ENCODE results near the gene GIMAP1. TPM values are rescaled to one million over a fixed set of nuclear protein-coding genes. Genes with fewer than 3 reads are reported as not detected.

The GIMAP1 gene
- total and polyA plus RNA-seq, 2 of the 8 experiments (the other 6 are each of a cell fraction or from before 2014, with no cell fraction given) = not detected

GRCh38 chr7:150754951-150755350, 38.5 kb downstream of the GIMAP1 start:
- no peak overlapping the region for H3K4me2 ChIP-seq (ENCODE audit: insufficient read depth in 1 of 2, low read depth in 2 of 2, low read length in 2 of 2)
- H3K79me2 ChIP-seq (ENCODE audit: control insufficient read depth in 1 of 2, insufficient read depth in 2 of 2, low read length in 2 of 2) = no peaks in the 10 kb centered on the region
- H3K79me1 ChIP-seq (ENCODE audit: low read depth, low read length) = no peaks in the 10 kb centered on the region
- H4K8ac ChIP-seq (ENCODE audit: extremely low read depth, insufficient read depth, low read length) = no peak overlapping the region
- H3K18ac ChIP-seq (ENCODE audit: extremely low read depth, low read length) = no peak overlapping the region
- FAIRE-seq (no peak), DNase-seq (ENCODE audit: low read depth in 1 of 2, low spot score in 2 of 2) (no peak)
- POLR2A ChIA-PET (ENCODE audit: partially characterized antibody) = no interaction called here
- H2AK5ac ChIP-seq (ENCODE audit: low read depth, low read length) = no peak overlapping the region
- H3K36me3 ChIP-seq (ENCODE audit: control insufficient read depth in 2 of 4, insufficient read depth in 4 of 4, low read length in 3 of 4) = no peaks in the 10 kb centered on the region
- H3K4ac ChIP-seq (replicated peaks; ENCODE audit: insufficient read length, low read depth, low read length) = no peak overlapping the region
- H2BK5ac ChIP-seq (ENCODE audit: low read depth, low read length) = no peak overlapping the region
- no peak overlapping the region for H3K27ac ChIP-seq (ENCODE audit: low read depth, low read length)
- no peaks in the 10 kb centered on the region for H3K9me3 ChIP-seq (ENCODE audit: insufficient read depth in 2 of 2, low read depth in 1 of 2, low read length in 1 of 2)
- H2AFZ ChIP-seq (ENCODE audit: low read length) = no peak overlapping the region
- no peak overlapping the region for H2BK120ac ChIP-seq (replicated peaks; ENCODE audit: low read depth, low read length)
- peaks cover 0 to 9% (median 3%) of the 10 kb centered on the region in 4 experiments; a peak in 3 of 7 replicates for H3K27me3 ChIP-seq (replicated peaks in 1 of 4; ENCODE audit: control insufficient read depth in 3 of 4, extremely low read depth in 1 of 4, insufficient read depth in 3 of 4, low read length in 3 of 4)
- no peaks in the 10 kb centered on the region for H3K23me2 ChIP-seq (ENCODE audit: low read depth, low read length)
- H4K91ac ChIP-seq (replicated peaks; ENCODE audit: insufficient read length, low read length) = no peak overlapping the region
- no peak overlapping the region for H3K56ac ChIP-seq (replicated peaks; ENCODE audit: insufficient read length, low read depth, low read length)
- no peak overlapping the region for H2BK15ac ChIP-seq (ENCODE audit: low read length)
- H3K4me1 ChIP-seq (replicated peaks in 1 of 4; ENCODE audit: control insufficient read depth in 3 of 4, insufficient read depth in 4 of 4, low read length in 3 of 4) = no peaks in the 10 kb centered on the region
- H2BK20ac ChIP-seq (ENCODE audit: low read length) = no peak overlapping the region
- CTCF ChIA-PET (ENCODE audit: partially characterized antibody) = interaction anchor here (0.6 to 1.5 kb wide), 10 partner anchors 11 to 469 kb away, joined by 3 to 8 read pairs (median 3); no protein-coding TSS in a partner anchor
- H4K5ac ChIP-seq (ENCODE audit: insufficient read length, low read depth, low read length) = no peak overlapping the region
- no peak overlapping the region for H3K9ac ChIP-seq (replicated peaks in 1 of 4; ENCODE audit: extremely low read depth in 1 of 4, low read depth in 3 of 4, low read length in 3 of 4)
- no peak overlapping the region for H3K23ac ChIP-seq (ENCODE audit: insufficient read length)
- no peak overlapping the region for H2BK12ac ChIP-seq (ENCODE audit: low read depth, low read length)
- H3K14ac ChIP-seq (ENCODE audit: insufficient read length) = no peak overlapping the region
- H4K20me1 ChIP-seq (replicated peaks in 1 of 2; ENCODE audit: control insufficient read depth in 1 of 2, insufficient read depth in 2 of 2, low read length in 2 of 2) = no peaks in the 10 kb centered on the region
- no peak overlapping the region for H3K4me3 ChIP-seq (ENCODE audit: extremely low read depth in 1 of 4, insufficient read depth in 2 of 4, low read depth in 3 of 4, low read length in 4 of 4)
- TF ChIP-seq USF2 (IDR thresholded peaks at IDR 0.05; ENCODE audit: low read length) (no peak), CTBP2 (IDR thresholded peaks at IDR 0.05; ENCODE audit: borderline replicate concordance, insufficient read depth, insufficient read length, low read length) (no peak), TEAD4 (IDR thresholded peaks at IDR 0.05; ENCODE audit: low read depth, low read length) (no peak), JUND (IDR thresholded peaks at IDR 0.05; ENCODE audit: low read length) (no peak), BRCA1 (IDR thresholded peaks at IDR 0.05; ENCODE audit: low read depth, low read length) (no peak), RBBP5 (IDR thresholded peaks at IDR 0.05; ENCODE audit: borderline replicate concordance, low read depth, low read length) (no peak), SIX5 (IDR thresholded peaks at IDR 0.05; ENCODE audit: low read depth, low read length) (no peak), SP2 (IDR thresholded peaks at IDR 0.05; ENCODE audit: low read length) (no peak), GTF2F1 (IDR thresholded peaks at IDR 0.05; ENCODE audit: borderline replicate concordance, low read depth, low read length) (no peak), CBX5 (IDR thresholded peaks at IDR 0.05; ENCODE audit: low read depth, low read length) (no peak), POLR2AphosphoS5 (IDR thresholded peaks at IDR 0.05; ENCODE audit: low read depth, low read length) (no peak), KDM5A (IDR thresholded peaks at IDR 0.05; ENCODE audit: low read length) (no peak), CBX8 (IDR thresholded peaks at IDR 0.05; ENCODE audit: borderline replicate concordance, low read depth, low read length) (no peak), JUN (IDR thresholded peaks at IDR 0.05; ENCODE audit: low read depth, low read length) (no peak)
- TF ChIP-seq, protein P1, sequence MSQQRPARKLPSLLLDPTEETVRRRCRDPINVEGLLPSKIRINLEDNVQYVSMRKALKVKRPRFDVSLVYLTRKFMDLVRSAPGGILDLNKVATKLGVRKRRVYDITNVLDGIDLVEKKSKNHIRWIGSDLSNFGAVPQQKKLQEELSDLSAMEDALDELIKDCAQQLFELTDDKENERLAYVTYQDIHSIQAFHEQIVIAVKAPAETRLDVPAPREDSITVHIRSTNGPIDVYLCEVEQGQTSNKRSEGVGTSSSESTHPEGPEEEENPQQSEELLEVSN (IDR thresholded peaks at IDR 0.05) = no peak

Data from H1 (cell line).